Loucy (cell line): ENCODE measurements around the gene KCNIP2.

Experiments used
- H2AFZ ChIP-seq: fragments of 200-600 bp; sonication (generic); 2 replicates; pipeline ENCODE4 v1.6.0; 2016; ENCODE audit warnings: antibody characterized with exemption, mild to moderate bottlenecking, low read length, moderate library complexity
- H3F3A ChIP-seq: fragments of 200-600 bp; 2 replicates; pipeline ENCODE4 v1.6.0; 2016; ENCODE audit warnings: antibody characterized with exemption, low read depth, mild to moderate bottlenecking
- H3K27me3 ChIP-seq: fragments of 200-600 bp; sonication (generic); 2 replicates; pipeline ENCODE4 v1.6.1; 2014; ENCODE audit warnings: low read length, mild to moderate bottlenecking; ENCODE audit not compliant: insufficient read depth, poor library complexity, severe bottlenecking
- H3K36me3 ChIP-seq: fragments of 200-600 bp; sonication (generic); 2 replicates; pipeline ENCODE4 v1.6.1; 2016; ENCODE audit warnings: low read length; ENCODE audit not compliant: insufficient read depth
- H3K4me1 ChIP-seq: fragments of 200-600 bp; sonication (generic); 2 replicates; pipeline ENCODE4 v1.5.1; 2014; ENCODE audit warnings: low read length, mild to moderate bottlenecking; ENCODE audit not compliant: insufficient read depth, poor library complexity, severe bottlenecking
- H3K4me2 ChIP-seq: fragments of 200-600 bp; sonication (generic); 2 replicates; pipeline ENCODE4 v1.6.0; 2014; ENCODE audit warnings: antibody characterized with exemption, low read length, low read depth, mild to moderate bottlenecking; ENCODE audit not compliant: poor library complexity, severe bottlenecking
- H3K4me3 ChIP-seq: fragments of 200-600 bp; sonication (generic); 2 replicates; pipeline ENCODE4 v1.5.1; 2014; ENCODE audit warnings: low read length, mild to moderate bottlenecking, mixed read lengths; ENCODE audit not compliant: poor library complexity, severe bottlenecking
- H3K79me2 ChIP-seq: fragments of 200-600 bp; sonication (generic); 2 replicates; pipeline ENCODE4 v1.6.1; 2014; ENCODE audit warnings: low read length; ENCODE audit not compliant: insufficient read depth
- H3K9ac ChIP-seq: fragments of 200-600 bp; sonication (generic); 2 replicates; pipeline ENCODE4 v1.6.0; 2014; ENCODE audit warnings: mild to moderate bottlenecking, low read depth, low read length, moderate library complexity; ENCODE audit not compliant: poor library complexity, severe bottlenecking
- H3K9me2 ChIP-seq: fragments of 200-600 bp; sonication (generic); replicated peaks from 2 replicates; pipeline ENCODE4 v1.6.1; 2016; ENCODE audit warnings: low read depth, low read length, mixed read lengths
- H3K9me3 ChIP-seq: fragments of 200-600 bp; sonication (generic); 2 replicates; pipeline ENCODE4 v1.6.1; 2014; ENCODE audit warnings: mild to moderate bottlenecking, antibody characterized with exemption, low read length, low read depth; ENCODE audit not compliant: insufficient read depth
- H4K20me1 ChIP-seq: fragments of 200-600 bp; sonication (generic); 2 replicates; pipeline ENCODE4 v1.6.0; 2014; ENCODE audit warnings: antibody characterized with exemption, low read length, mild to moderate bottlenecking; ENCODE audit not compliant: insufficient read depth, poor library complexity, severe bottlenecking
- EZH2phosphoT487 ChIP-seq: fragments of 200-600 bp; IDR thresholded peaks from 2 replicates; pipeline ENCODE4 v1.6.1; 2018; ENCODE audit warnings: antibody characterized with exemption, mild to moderate bottlenecking, moderate library complexity, borderline replicate concordance
- TF ChIP-seq, protein P1 (sequence below): fragments of 200-600 bp; sonication (generic); conservative IDR thresholded peaks from 2 replicates; pipeline ENCODE4 v1.5.1; 2014; ENCODE audit warnings: mild to moderate bottlenecking, antibody characterized with exemption, low read length

KCNIP2 gene

DNA sequence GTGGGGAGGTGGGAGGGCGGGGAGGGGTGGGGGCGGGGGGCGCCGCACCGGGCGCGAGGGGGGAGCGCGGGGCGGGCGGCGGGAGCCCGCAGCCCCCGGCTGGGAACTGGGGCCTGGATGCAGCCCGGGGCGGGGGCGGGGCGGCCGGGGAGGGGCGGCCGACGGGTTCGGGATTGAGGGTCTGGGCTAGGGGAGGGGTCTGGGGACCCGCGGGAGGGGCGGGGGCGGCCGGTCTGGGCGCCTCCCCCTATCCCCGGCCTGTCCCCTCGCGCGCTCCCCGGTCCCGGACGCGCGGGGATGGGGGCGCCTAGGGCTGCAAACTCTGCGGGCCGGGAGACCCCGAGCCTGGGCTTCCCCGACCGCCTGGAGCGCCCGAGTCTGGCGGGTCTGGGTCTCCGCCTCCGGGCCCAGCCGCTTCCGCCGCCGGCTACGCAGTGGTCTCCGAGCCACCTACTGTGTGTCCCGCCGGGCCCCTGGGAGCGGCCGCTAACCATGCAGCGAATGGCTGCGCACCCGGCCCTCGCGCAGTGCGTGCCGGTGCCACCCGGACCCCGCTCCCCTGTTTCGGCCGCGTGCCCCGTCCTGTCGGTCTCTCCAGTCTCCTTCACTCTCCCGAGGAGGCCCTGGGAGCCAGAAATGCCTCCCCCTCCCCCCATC, 67.3 kb downstream of the KCNIP2 start:
- no peak overlapping the region for H3K9ac ChIP-seq
- no peaks in the 10 kb centered on the region for H3K4me1 ChIP-seq
- H3F3A ChIP-seq: no peaks in the 10 kb centered on the region
- no peak overlapping the region for H3K4me3 ChIP-seq
- no peak overlapping the region for H2AFZ ChIP-seq
- TF ChIP-seq EZH2phosphoT487: no peak
- TF ChIP-seq, protein P1, sequence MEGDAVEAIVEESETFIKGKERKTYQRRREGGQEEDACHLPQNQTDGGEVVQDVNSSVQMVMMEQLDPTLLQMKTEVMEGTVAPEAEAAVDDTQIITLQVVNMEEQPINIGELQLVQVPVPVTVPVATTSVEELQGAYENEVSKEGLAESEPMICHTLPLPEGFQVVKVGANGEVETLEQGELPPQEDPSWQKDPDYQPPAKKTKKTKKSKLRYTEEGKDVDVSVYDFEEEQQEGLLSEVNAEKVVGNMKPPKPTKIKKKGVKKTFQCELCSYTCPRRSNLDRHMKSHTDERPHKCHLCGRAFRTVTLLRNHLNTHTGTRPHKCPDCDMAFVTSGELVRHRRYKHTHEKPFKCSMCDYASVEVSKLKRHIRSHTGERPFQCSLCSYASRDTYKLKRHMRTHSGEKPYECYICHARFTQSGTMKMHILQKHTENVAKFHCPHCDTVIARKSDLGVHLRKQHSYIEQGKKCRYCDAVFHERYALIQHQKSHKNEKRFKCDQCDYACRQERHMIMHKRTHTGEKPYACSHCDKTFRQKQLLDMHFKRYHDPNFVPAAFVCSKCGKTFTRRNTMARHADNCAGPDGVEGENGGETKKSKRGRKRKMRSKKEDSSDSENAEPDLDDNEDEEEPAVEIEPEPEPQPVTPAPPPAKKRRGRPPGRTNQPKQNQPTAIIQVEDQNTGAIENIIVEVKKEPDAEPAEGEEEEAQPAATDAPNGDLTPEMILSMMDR: no peak
- H3K9me3 ChIP-seq: no peaks in the 10 kb centered on the region
- peaks cover 5% of the 10 kb centered on the region for H4K20me1 ChIP-seq
- H3K79me2 ChIP-seq: no peaks in the 10 kb centered on the region
- no peaks in the 10 kb centered on the region for H3K27me3 ChIP-seq
- H3K4me2 ChIP-seq: no peak overlapping the region
- no peaks in the 10 kb centered on the region for H3K9me2 ChIP-seq
- no peaks in the 10 kb centered on the region for H3K36me3 ChIP-seq
